NCI-H1092 (cell line): ENCODE results near the gene SCP2.

Source experiments
- DNase-seq: peaks from one replicate; lab custom pipeline; 2025; lab: John Stamatoyannopoulos, UW

SCP2 gene

GRCh38 chr1:53067886-53068285, 140.8 kb downstream of the SCP2 start:
- DNase-seq: no peak

GRCh38 chr1:53068314-53069099, 141.4 kb downstream of the SCP2 start:
- no peak for DNase-seq

DNA sequence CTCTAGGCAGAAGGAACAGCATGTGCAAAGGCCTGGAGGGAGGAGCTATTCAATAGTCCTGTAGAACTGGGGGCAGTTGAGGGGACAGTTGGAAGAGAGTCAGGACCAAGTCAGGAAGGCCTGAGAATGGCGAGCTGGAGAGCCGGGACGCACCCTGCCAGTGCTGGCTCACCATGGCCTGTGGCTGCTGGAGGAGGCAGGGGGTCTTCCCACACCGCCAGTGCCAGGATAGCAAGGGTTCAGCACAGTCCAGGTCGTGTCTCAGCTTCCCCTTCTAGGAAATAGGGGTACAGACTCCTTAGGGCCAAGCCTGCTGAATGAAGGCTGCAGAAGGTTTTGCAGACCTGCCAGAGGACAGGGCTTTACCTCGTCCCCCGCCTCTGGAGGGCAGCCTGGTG, 142.2 kb downstream of the SCP2 start:
- DNase-seq: no peak

DNA sequence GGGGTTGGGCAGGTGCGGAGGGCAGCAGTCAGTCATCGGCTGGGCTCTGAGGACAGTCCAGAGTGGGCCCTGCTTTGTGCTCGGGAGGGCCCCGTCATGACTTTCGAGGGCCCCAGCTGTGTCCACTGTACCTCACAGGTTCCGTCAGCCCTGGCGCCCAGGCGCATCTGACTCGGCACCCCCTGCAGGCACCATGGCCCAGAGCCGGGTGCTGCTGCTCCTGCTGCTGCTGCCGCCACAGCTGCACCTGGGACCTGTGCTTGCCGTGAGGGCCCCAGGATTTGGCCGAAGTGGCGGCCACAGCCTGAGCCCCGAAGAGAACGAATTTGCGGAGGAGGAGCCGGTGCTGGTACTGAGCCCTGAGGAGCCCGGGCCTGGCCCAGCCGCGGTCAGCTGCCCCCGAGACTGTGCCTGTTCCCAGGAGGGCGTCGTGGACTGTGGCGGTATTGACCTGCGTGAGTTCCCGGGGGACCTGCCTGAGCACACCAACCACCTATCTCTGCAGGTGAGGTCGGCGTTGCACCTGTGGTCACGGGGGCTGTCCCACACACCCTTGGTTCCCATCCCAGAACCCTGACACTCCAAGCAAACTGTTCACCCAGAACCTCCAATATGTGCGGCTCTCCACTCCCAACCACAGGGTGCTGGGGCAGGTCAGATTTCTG, 142.7 kb downstream of the SCP2 start:
- no peak for DNase-seq

DNA sequence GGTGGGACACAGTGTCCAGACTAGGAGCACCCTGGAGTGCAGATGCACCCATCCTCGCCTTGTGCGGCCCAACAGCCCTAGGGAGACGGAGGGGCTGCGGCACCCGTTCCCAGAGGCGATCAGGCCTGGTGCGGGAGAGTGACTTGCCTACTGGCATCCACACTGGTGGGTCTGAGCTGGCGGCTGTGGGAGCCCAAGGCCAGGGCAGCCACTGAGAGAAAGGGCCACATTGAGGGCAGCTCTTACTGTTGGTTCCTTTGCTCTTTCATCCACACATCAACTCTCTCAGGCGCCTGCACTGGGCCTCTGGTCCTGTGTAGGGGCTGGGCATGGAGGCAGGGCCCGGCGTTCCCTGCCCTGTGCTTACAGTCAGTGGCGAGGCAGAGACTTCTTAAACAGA, 143.5 kb downstream of the SCP2 start:
- no peak for DNase-seq

DNA sequence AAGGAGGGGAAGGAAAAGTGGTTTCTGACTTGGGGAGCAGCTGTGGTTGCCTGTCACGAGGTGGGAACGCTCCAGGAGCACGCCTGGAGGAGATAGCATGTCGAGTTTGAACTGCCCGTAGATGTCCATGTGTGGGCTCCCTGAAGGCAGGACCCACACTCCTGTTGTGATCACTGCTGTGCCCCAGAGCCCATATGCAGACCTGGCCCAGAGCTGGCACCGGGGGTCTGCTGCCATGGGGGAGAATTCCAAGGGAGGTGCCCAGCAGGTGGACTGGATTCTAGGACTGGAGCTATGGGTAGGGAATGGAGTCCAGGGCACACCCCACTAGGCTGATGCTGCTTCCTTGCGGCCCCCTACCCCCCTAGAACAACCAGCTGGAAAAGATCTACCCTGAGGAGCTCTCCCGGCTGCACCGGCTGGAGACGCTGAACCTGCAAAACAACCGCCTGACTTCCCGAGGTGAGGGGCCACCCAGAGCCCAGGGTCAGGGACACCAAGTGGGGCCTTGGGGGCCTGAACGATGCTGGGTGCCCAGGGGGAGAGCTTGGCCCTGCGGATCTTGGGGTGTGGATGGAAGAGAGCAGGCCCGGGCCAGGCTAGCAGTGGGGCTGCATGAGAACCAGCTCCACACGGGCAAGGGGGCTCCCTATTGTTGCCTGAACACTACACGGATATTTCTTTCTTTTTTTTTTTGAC, 144.2 kb downstream of the SCP2 start:
- no peak for DNase-seq

DNA sequence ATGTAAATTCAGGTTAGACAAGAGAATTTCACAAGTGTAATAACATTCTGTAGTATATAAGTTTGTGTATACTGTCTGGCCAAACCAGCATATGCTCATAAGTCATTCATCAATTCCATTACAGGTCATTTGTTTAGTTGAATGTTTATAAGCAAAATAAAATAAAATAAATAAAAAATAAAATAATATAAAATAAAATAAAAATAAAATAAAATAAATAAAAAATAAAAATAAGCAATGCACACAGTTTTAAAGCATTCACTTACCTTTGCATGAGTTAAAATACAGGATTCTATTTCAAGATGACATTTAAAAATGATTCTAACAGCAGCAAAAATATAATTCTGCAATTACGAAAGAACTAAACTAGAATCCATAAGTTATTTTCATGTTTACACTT, 144.8 kb downstream of the SCP2 start:
- DNase-seq: no peak

DNA sequence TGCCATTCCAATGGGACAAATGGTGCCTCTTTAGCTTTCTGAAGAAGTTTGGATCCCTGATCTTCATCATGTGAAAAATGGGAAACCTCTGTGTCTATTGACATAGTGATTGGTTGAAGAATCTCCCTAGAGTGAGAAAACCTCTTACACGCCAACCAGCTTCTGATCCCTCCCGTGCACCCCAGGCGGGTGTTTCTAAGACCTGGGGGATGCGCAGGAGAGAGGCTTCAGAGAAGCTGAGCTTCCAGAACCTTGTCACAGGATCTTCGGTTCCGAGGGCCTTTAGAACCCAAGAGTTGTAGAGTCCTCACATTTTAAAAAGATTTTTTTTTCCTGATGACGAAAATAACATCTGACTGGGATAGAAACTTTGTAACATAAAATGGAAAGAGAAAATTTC, 146.2 kb downstream of the SCP2 start:
- no peak for DNase-seq

DNA sequence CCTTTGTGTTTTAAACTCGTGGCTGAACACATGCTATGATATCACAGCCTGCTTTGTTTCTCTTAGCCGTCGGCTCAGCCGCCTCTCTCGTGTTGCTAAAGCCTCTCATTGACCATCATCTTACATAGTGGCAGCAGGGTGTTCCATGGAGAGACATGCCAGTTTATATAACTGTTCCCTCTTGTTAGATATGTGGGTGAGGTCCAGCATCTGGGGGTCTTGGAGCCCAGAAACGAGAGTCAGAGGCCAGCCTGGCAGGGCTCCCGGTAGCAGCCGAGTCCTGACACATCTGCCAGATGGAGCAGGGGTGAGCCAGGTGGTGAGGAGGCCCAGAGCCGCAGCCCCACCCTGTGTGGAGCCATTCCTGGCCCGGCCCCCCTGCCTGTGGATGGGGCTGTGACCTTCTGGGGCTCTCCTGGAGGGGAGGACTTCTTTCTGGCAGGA, 146.8 kb downstream of the SCP2 start:
- DNase-seq: no peak

DNA sequence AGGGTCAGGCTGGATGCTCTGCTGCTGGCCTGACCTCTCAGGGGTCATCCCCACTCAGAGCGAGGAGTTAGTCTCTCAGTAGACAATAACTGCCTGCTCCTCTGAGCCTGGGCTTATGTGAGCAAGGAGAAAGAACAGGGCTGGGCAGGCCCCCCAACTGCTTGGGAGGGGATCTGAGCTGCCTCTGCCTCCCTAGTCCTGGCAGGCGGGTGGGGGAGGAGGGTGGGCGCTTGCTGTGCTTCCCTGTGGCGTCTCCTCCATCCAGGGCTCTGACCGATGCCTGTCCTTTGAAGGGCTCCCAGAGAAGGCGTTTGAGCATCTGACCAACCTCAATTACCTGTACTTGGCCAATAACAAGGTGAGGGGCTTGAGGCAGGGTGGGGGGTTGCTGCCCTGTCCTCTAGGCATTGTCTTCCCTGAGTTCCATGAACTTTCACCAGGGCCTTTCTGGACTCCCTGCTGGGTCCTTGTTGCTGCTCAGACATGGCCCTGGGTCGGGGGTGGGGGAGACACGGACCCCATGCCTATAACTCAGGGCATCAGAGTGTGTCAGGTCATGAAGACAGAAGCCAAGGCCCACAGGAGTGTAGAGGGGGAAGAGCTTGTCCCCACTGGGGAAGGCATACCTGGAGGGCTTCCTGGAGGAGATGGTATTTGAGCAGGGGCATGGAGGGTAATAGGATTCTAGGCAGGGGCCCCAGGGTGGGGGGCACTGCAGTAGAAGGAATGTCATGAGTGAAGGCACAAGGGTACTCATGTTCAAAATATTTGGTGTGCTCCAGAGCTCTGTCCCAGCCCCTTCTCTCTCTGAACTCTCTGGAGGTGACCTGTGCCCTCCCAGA, 147.5 kb downstream of the SCP2 start:
- DNase-seq: no peak

- DNase-seq: no peak
Measured at GRCh38 chr1:53075206-53075605, 148.1 kb downstream of the SCP2 start.

GRCh38 chr1:53075761-53076163, 148.7 kb downstream of the SCP2 start:
- DNase-seq: no peak

DNA sequence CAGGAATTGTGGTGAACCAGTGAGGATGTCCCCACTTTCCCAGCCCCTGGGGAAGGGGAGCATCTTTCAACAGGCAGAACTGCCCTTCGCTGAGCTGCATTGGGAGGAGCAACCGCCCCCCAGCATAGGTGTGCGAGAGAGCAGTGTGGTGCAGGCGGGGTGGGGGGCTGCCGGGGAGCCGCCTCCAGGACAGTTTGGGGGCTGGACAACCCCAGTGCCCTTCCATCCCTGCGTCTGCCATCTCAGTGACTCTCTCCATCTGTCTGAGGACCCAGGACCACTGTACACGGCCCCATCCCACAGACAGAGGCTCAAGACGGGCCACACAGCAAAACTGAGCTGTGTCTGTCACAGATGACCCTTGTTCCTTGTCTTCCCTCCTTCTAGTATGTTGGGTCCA, 149.1 kb downstream of the SCP2 start:
- no peak for DNase-seq

DNA sequence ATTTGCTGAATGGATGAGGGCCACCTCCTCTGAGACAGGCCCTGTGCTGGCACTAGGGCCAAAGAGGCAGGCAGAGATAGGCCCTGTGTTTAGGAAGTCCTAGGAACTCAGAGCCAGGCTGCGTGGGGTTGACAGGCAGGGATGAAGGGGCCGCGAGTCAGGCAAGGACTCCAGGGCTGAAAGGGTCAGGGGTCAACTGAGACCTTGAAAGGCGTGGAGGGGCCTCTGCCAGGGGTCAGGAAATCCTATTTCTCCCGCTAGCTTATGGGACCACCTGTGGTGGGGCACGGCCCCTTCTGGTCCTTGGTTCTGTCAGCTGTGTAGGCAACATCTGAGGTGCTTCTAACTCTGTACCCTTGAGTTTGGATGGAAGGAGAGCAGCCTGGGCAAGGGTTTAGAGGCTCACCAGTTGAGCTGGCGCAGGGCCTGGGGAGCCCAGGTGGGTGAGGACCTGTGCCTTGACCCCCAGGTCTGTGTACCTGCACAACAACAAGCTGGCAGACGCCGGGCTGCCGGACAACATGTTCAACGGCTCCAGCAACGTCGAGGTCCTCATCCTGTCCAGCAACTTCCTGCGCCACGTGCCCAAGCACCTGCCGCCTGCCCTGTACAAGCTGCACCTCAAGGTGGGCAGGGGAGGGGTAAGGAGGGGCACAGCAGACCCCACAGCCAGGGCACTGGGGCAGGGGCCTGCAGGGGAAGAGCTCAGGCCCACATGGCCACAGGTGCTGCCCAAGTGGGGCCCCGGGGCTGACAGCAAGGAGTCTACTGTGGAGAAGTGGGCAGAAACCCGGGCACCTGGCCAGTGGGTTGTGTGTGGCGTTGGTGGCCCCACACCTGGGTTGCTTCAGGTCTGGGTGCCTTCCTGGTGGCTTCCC, 149.9 kb downstream of the SCP2 start:
- no peak for DNase-seq

DNA sequence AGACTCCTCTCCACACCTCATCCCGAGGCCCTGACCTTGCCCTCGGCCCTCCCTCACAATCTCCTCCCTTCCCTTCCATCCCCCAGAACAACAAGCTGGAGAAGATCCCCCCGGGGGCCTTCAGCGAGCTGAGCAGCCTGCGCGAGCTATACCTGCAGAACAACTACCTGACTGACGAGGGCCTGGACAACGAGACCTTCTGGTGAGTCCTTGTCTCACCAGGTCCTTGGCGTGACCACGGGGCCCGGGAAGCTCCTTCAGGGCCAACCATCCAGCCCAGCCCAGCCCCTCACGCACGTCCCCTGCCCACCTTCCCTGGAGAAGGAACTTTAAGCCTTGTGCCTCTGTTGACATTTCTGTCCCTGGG, 150.5 kb downstream of the SCP2 start:
- DNase-seq: no peak

- DNase-seq: no peak
Measured at GRCh38 chr1:53078333-53079101, 151.4 kb downstream of the SCP2 start.

- DNase-seq: no peak
Measured at GRCh38 chr1:53079251-53079650, 152.2 kb downstream of the SCP2 start.

- no peak for DNase-seq
Measured at GRCh38 chr1:53080041-53080440, 153.0 kb downstream of the SCP2 start.

DNA sequence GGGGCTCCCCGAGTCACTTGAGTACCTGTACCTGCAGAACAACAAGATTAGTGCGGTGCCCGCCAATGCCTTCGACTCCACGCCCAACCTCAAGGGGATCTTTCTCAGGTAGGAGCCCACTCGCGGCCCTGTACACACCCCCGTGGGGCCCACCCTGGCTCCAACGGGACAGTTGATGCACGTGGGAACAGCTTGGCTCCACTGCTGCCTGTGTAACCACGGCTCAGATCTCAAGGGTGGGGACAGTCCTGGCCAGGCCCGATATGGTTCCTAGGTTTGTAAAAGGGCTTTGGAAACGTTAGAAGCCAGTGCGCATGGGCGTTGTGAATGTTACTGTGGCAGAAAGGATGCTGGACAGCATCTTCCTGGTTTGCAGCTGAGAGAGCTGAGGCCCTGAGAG, 153.7 kb downstream of the SCP2 start:
- no peak for DNase-seq

DNA sequence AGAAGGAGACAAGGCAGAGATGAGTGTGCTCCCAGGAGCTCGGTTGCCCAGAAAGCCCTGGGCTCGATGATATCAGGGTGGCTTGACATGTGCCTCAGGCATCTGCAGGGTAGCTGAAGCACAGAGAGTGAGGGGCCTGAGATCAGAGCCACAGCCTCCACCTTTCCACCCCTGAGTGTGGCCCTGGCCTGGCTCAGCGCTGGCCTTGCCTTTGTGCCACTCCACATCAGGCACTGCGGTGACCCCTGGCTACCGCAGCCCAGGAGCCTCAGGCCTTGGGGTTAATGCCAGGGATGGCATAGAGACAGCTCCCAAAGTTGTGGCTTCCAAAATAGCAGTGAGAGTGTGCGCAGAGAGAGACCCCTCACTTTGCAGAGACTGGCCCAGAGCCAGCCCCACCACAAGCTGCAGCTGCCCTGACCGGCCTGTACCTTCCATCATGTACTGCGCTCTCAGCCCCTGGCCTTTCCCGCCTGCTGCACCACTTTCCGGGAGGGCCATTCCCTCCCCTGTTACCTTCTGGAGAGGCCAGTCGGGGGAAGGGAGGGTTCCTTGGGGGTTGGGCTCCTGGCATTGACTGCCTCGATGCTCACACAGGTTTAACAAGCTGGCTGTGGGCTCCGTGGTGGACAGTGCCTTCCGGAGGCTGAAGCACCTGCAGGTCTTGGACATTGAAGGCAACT, 154.4 kb downstream of the SCP2 start:
- DNase-seq: no peak
